RPMI7951 (cell line): ENCODE measurements around the gene RIPOR3. TPM values are rescaled to one million over a fixed set of nuclear protein-coding genes. Genes with fewer than 3 reads are reported as not detected.

Experiments
- DNase-seq: peaks from one replicate; pipeline ENCODE4 v3.0.0-alpha.2; 2012; ENCODE audit warnings: low read depth
- total RNA-seq: library from RNA; depleted of rRNA; stranded (reverse); fragments of >200 nt; shearing (Covaris generic); gene quantifications from 2 replicates; pipeline ENCODE4 v1.2.3, GENCODE V29; 2014

Gene RIPOR3
- total RNA-seq, 1 experiment from 2014 or later: 10.8 TPM

DNA sequence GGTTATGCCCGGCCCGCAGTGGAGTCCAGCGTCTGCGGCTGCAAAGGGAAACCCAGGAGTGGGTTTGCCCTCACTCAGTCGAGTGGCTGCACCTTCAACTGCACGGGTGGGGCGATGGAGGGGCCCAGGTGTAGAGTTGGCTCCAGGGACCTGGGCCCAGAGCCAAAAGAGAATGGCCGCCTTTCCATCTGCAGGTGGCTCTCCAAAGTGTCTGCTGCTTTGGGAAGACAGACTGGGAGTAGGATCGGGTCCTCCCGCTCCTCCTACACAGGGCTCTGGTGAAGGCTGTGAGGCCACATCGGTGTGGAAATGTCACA is 101.0 kb downstream of the RIPOR3 start:
- DNase-seq: no peak

DNA sequence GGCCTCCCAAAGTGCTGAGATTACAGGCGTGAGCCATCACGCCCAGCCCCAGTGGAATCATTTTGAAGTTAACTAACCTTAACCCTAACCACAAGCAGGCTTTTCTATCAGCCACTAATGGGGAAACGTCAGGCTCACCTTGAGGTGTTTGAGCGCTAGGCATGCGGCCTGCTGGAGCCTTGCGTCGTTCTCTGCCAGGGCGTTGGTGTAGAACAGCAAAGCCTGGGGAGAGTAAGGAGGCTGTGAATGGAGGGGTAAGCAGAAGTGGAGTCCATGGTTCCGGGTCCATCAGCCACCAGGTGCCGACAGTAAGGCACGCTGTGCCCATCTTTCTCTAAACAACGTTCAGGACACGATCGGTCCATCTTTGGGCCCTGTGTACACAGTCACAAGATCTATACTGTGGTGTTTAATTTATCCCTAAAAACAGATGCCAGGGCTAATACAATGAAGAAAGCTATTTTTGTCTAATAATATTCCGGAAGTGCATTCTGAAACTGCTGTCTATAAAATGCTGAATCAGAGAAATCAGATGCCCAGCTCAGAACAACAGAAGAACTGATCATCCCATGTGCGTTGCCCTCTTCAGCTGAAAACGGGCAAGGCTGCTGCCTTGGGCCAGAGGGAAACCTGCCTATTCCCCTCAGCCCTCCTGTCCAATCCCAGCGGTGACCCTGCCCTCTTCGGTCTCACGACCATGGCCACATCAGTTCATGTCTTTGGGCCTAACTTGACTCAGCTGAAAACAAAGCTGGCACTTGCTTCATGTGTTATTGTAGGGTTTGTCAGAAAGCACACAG is 101.6 kb downstream of the RIPOR3 start:
- DNase-seq: no peak

DNA sequence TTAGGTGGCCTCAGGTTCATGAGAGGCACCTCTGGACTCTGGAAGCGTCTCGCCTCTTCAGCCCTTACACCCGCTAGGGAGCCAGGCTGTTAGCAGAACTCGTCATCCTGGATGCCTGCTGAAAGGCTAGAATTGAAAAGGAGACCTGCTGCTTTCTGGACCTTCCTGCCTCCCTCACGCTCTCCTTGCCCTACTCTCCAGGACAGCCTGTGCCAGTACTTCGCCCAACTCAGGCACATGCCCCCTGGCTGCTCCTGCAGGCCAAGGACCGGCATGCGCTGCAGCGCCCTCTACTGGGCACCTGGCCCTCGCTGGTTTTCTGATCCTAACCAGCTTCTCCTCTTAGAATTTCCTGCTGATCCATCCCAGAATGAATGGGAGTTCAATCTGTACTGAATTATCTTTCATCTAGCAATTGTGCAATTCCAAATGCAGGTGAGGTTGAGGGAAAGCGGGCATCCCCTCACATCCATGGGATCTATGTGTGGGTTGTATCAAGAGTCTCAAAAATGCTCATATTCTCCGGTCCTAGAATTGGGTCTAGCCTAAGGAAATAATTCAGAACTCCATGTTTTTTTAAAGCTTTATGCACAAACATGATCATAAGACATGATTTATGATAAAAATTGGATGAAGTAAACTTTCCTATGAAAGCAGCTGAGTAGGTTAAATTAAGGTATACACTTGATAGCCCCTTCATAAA is 103.2 kb downstream of the RIPOR3 start:
- peak; percentile 51 for DNase-seq

- DNase-seq: no peak
Measured at GRCh38 chr20:50587291-50587961, 103.9 kb downstream of the RIPOR3 start.

DNA sequence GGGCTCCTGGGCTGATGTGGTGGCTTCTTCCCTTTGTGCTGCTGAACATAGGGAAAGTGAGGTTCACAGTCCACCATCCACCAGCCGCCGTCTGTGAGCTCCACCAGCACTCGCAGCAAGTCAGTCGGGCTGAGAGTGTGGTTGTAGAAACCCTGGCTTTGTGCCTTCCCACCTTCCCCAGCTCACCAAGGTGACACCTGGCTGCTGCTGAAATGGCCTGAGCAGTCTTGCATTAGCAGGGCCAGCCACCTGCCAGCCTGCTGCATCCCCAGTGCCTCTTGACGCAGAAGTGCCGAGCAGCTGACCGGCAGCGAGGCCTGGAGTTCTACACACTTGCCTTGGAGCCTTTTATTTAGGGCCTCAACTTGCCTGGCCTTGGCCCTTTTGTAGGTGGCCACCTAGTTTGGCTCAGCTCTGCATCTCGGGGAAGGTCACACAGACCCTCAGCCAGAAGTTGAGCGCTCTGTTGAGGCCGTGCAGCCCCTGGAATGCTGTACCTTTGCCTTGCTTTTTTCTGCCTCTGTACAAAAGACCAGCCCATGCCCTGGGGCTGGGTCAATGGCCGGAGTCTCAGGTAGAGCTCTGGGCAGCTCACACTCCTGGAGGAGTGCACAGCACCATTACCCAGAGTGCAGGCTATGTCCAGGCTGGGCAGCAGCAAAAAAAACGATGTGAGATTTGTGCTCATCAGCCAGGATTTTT is 104.7 kb downstream of the RIPOR3 start:
- no peak for DNase-seq

DNA sequence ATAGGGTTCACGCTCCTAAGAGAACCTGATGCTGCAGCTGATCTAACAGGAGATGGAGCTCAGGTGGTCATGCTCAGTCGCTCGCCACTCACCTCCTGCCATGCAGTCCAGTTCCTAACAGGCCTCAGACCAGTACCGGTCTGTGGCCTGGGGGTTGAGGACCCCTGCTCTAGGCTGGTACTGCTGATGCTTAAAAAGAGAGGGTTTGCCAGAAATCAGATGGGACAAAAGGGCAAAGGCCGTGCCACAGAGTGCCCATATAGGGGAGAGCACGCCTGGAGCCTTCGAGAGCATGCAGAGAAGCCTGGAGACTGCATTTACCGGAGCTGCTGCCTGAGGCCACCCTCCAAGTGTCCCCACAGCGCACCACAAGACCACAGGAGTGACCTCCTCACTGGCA is 105.7 kb downstream of the RIPOR3 start:
- no peak for DNase-seq

DNA sequence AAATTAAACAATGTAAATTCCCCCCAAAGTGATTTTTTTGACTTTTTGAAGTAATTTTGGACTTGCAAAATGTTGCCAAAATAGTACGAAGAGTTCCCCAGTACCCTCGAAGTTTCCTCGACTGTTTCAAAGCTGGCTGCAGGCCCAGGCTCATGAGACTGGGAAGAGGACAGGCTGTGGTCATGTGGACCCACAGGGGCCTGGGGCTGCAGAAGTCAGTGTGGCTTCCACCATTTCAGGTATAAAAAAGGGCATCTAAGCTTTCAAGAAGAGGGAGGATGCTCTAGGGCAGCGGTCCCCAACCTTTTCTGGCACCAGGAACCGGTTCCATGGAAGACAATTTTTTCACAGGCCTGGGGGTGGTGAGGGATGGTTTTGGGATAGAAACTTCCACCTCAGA is 106.1 kb downstream of the RIPOR3 start:
- no peak for DNase-seq

DNA sequence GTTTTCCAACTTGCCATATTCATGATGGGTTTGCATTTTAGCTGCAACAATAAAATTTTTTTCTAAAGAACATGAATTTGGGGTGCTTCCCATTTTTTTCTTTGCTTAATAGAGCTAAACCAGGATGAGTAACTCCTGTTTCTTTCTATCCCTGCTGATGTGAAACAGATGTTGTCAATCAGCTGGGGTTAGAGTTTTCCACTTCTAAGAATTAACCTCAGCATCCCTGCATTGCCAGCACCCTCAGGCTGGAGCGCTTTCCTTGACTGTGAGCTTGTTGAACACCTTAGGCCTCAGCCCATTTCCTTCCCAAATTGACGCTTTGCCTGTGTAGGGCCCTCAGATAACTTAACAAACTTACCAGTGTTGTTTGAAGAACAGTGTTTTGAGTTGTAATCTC is 106.7 kb downstream of the RIPOR3 start:
- DNase-seq: peak; percentile 67

DNA sequence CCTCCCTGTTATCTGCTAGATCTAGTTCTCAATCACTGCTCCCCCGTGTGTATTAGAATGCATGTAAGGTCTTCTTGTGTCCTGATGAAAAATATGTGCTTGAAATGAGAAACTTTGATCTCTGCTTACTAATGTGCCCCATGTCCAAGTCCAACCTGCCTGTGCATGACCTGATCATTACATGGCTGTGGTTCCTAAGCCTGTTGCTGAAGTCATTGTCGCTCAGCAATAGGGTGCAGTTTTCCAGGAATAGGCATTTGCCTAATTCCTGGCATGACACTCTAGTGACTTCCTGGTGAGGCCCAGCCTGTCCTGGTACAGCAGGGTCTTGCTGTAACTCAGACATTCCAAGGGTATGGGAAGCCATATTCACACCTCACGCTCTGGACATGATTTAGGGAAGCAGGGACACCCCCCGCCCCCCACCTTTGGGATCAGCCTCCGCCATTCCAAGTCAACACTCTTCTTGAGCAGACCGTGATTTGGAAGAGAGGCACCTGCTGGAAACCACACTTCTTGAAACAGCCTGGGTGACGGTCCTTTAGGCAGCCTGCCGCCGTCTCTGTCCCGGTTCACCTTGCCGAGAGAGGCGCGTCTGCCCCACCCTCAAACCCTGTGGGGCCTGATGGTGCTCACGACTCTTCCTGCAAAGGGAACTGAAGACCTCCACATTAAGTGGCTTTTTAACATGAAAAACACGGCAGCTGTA is 107.7 kb downstream of the RIPOR3 start:
- DNase-seq: no peak

- DNase-seq: no peak
Measured at GRCh38 chr20:50582591-50583234, 108.6 kb downstream of the RIPOR3 start.

- DNase-seq: no peak
Measured at GRCh38 chr20:50582092-50582491, 109.2 kb downstream of the RIPOR3 start.

- DNase-seq: no peak
Measured at GRCh38 chr20:50580842-50581544, 110.3 kb downstream of the RIPOR3 start.

- peak; percentile 68 for DNase-seq
Measured at GRCh38 chr20:50580016-50580747, 111.2 kb downstream of the RIPOR3 start.

- DNase-seq: no peak
Measured at GRCh38 chr20:50579511-50579910, 111.8 kb downstream of the RIPOR3 start.

GRCh38 chr20:50578778-50579165 is 112.6 kb downstream of the RIPOR3 start:
- DNase-seq: no peak

DNA sequence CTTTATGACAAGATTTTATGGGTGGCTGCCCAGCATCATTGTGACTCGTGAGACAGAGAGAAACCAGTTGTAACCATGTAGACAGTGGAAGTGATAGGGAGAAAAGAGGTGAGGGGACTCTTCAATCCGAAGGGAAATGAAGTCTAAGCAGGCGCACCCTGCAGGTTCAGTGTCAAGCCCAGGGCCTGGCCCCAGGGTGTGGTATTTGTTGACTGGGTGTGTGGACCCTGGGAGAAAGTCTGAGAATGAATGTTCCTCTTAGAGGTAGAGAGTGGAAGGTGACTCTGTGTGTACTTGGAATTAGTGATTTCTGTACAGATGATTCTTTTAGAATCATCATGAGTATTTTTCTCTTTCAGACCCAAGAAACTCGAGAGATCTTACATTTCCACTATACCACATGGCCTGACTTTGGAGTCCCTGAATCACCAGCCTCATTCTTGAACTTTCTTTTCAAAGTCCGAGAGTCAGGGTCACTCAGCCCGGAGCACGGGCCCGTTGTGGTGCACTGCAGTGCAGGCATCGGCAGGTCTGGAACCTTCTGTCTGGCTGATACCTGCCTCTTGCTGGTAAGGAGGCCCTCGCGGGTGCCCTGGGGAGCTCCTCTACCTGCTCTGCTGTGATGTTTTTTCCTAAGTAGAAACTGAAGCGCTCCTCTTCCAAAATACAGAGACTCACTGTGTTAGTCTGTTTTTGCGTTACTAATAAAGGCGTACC is 113.1 kb downstream of the RIPOR3 start:
- no peak for DNase-seq

DNA sequence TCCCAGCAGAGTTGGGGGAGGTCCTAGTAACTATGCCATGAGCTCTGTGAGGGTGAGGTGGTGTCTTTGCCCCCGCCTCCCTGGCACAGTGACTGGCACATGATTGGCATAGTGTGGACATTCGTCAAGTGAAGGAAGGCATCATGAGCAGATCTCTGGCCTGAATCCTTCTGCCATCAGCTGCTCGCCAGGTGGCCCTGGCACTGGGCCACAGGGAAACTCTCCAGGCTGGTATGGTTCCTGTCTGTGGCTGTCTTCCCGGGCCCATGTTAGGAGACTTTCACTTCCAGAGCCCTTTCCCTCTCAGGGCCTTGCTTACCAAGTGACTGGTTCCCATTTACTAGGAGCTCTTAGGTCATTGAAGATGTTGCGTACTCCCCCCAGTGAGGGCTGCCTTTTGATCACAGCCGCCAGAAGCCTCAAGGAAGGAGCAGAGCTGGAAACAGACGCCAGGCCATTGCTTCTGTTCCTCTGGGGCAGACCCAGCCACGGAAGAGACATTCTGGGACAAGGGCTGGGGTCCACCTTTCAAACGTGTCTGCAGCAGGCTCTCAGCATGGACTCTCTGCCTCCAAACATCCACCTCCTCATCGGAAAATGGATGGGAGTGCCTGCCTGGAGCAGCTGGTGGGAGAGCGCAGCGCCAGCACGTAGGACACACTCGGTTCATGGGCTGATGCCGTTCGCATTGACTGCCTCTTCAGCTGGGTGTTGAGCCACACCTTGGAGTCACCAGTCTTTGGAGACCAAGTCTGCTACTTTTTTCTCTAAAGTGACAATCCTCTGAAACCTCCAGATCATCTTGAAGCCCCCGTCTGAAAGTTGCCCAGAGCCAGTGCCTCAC is 113.9 kb downstream of the RIPOR3 start:
- DNase-seq: peak; percentile 70
